Superior temporal gyrus (tissue), 1 donor: ENCODE results near the gene MPV17L2.
"Not testable (repeated sequence)": the region's sequence is repeated elsewhere in the genome, so short reads cannot be mapped to it uniquely, and the experiment has no call there.

Experiments
- DNase-seq: peaks from one replicate; pipeline ENCODE4 v3.0.0-alpha.2; 2016; ENCODE audit errors: extremely low spot score

Gene MPV17L2

DNA sequence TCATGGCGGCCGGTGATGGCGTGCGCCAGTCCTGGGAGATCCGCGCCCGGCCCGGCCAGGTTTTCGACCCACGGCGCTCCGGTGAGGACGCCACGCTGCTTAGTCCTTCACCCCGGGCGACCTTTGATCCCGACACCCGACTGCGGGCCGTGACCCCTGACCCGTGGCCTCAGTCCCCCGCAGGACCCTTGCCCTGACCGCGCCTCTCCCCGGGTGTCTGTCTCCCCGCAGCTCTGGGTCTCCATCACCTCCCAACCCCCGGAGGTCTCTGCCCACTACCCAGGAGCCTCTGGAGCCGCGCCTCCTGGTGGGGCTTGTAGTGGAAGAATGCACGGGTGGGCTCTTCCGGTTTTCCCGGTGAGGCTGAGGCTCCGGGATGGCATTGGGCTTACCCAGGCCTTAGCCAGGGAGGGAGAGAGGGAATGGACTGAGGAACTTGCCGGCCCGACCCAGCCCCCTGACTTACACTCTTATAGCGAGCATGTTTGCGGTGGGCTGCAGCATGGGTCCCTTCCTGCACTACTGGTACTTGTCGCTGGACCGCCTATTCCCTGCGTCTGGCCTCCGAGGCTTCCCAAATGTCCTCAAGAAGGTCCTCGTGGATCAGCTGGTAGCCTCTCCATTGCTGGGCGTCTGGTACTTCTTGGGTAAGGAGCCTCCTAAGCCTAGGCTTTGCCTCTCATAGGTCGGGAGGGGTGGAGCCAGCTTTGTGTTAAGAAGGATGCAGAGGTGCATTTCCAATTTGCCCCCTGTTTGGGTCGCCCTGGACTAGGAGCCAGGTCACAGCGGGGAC, 566 bp downstream of the MPV17L2 start:
- DNase-seq = no peak

DNA sequence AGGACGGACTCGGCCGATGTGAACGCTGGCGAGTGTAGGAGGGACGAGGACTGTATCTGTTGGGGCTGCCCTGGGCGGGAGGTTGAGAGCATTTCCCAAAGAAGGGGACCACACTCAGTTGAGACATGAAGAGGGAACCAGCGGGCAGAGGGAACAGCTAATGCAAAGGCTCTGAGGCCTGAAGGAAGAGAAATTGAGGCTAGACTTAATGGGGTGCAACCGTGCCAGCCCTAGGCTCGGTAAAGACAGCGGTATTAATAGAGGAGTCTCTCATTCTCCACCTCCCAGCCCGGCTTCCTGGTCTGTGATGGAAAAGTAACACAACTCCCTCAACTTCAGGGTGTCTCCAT, 1.1 kb downstream of the MPV17L2 start:
- DNase-seq = no peak

DNA sequence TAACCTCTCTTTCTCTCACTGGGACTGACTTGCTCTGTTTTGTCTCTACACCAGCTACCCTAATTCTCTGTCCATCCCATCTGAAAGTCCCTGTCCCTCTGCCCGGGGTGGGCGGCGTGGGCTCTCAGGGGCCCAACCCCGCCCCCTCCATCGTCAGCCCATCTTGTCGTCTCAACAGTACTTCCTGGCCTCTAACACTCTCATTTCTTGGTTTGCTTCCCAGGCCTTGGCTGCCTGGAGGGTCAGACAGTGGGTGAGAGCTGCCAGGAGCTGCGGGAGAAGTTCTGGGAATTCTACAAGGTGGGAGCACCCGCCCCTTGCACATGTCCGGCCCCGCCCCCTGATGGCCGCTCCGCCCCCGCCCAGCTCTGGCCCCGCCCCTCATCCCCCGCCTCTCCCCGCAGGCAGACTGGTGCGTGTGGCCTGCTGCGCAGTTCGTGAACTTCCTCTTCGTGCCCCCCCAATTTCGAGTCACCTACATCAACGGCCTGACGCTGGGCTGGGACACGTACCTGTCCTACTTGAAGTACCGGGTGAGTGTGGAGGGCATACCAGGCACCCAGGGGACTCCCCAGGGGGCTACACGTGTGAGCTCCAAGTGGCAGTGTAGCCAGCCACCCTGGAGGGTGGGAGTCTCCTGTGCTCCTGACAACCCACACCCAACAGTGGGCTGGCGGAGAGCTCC, 1.7 kb downstream of the MPV17L2 start:
- DNase-seq = no peak

DNA sequence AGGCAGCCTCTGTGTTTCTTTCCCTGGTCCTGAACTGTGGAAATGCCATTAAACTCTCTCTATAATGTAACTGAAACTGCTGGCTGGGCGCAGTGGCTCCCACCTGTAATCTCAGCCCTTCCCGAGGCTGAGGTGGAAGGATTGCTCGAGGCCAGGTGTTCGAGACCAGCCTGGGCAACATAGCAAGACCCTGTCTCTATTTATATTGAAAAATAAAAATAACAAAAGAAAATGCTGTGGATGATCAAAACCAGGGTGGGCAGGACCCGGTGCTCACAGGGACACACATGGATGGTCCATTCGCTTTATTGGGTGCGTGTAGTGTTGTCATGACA, 3.5 kb downstream of the MPV17L2 start:
- no peak for DNase-seq

DNA sequence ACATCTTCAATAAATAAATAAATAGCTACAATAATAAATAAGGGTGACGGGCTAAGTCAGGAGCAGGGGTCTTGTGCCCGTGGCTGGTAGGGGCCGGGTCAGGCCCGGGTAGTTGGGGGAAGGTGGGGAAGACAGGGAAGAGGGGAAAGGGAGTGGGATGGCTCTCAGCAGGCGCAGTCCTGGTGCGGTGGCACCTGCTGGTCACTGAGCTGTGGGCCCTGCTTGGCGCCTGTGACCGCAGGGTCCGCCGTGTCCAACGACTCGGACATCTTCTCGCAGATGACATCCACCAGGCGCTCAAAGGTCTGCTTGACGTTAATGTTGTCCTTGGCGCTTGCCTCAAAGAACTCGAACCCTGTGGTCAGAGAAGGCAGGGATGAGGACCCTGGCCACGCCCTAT, 4.3 kb downstream of the MPV17L2 start:
- DNase-seq = no peak

DNA sequence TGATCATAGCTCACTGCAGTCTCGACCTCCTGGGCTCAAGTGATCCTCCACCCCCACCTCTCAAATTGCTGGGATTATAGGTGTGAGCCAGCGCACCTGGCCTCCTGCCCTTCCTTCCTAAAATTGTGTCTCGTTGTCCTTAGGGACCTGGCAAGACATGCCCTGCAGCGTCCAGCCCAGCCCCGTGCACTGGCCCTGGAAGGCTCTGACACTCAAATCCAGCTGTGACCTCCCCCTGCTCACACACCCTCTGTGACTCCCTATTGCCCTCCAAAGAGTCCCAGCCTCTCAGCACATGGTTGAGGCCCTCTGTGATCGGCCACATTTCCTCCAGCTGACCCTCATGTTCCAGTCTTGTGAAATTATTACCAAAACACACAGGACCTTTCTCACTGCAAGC, 4.9 kb downstream of the MPV17L2 start:
- DNase-seq = no peak

DNA sequence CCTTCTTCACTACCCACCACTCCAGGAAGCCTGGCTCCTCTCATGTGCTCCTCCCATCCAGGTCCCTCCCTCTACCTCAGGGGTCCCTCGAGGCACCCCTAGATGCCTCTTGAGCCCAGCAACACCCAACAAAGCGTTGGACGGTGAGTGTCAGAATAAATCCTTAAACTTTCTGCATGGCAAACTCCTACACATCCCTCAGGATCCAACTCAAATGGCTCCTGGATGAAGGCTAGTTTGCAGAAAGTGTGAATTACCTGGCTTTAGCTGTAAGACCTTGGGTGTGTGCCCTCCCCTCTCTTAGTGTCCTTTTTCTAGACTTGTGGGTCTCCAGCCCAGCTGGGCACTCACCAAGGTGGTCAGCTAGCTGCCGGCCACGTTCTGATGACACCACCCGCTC, 5.4 kb downstream of the MPV17L2 start:
- no peak for DNase-seq

DNA sequence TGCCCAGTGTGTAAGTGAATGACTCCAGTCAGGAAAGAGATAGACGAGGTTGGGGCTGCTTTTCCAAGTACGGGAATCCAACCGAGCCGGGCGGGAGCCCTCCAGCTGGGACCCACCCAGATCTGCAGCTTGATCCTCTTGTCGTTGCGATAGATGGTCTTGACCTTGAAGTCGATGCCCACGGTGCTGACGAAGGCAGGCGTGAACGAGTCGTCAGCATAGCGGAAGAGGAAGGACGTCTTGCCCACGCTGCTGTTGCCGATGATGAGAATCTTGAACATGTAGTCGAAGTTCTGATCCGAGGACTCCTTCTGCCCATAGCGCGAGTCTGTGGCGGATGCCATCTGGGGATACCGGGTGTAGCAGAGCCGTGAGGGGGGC, 9.4 kb downstream of the MPV17L2 start:
- DNase-seq = no peak

DNA sequence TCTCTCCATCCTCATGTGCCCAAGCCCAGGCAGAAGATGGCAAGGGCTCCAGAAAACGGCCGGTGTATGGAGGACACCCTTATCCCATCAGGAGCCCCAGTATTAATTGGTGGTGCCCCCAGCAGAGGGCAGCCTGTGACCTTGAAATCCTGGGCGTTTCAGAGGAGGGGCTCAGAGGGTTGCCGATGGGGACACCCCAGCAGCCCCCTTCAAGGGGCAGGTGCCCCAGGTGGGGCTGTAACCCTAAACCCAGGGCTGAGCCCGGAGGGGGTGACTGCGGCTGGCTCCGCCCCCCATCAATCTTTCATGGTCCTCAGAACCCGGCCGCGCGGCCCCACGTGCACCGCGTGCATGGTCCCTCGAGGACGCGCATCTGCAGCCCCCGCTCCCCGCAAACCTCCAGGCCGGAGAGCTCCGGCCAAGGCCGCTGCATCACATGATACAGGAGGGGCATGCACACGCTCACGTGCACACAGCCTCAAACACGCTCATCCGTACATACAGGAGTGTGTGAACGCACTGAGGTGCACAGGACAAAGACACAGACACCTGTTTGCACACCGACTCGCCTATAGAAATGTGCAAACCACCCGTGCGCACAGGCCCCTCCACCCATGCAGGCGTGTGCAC, 9.9 kb downstream of the MPV17L2 start:
- DNase-seq = peak; percentile 47

DNA sequence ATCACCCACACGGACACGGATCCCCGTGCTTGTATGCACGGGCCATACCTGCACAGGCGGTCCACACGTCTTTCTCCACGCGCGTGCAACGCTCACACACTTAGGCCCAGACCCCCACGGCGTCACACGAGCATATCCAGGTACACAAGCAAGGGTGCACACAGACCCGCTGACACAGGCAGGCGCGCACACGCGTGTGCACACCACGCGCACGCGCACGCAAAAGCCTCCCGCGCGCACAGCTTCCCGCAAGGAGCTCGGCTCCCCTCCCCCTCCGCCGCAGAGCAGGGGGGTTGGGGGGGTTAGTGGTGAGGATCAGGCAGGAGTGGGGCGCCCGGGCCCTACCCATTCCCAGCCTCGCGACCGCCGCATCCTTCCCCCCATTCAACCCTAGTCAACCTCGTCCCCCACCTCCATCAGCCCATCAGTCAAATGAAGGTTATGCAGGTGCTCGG, 10.4 kb downstream of the MPV17L2 start:
- DNase-seq = peak; percentile 53

DNA sequence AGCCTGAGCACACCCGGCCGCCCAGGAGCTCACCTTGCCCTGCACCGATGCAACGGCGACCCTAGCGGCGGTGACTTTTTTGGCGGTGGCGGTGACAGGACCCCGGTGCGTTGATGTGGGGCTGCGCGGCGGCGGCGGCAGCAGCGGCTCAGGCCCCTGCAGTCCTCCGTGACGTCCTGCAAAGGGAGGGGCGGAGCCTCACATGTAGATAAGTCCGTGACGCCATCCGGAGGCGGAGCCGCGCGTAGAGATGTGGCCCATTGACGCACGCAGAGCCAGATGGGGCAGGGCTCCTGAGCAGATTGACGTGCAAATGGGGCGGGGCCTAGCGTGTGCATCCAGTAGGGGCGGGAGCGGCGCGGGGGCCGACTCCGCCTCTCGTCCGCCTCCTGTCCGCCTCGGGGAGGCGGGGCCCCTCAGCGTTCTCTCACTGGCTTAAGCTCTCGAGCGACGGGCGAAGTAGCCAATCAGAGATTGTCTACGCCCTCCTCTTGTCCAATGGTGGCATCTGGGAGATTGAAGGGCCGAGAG, 10.9 kb downstream of the MPV17L2 start, which contains the start of gene RAB3A:
Gene RAB3A, minus strand, starts transcription at position 180 of the 531 bp plus-strand sequence. CDS start 1,302 bp downstream, outside the sequence.
- peak; percentile 100 for DNase-seq

DNA sequence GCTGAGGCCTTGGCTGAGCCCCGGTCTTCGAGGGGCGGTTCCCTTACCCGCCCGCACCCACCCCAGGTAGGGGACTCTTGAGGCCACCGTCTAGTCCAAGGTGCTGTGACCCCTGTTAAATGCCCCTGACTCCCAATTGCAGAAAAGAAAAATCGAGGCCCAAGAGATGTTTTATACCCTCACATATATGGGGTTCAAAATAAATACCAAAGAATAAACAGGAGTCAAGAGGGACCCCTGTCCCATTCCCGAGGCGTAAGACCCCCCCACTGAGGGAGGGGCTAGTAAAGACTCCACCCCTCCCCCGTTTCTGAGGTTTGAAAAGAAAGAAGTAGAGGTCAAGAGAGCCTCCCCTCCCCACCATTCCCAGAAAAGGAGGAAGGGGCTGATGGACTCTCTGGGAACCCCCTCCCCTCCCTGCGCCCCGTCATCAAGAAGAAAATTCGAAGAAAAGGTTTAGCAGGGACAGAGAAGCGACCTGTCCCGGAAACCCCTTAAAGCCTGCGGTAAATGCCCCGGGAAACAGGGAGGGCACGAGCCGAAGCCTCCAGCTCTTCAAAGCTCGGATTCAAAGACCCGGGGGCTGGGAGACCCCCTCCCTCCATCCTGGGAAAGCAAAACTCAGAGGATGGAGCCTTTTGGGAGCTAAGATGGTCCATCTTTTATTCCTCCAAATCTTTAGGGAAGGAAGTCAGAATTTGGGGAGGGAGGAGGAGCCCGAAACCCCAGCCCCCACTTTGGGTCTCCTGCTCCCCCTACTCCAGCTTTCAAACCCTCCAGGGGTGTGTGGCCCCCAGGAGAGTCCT, 11.6 kb downstream of the MPV17L2 start:
- peak; percentile 51 for DNase-seq

DNA sequence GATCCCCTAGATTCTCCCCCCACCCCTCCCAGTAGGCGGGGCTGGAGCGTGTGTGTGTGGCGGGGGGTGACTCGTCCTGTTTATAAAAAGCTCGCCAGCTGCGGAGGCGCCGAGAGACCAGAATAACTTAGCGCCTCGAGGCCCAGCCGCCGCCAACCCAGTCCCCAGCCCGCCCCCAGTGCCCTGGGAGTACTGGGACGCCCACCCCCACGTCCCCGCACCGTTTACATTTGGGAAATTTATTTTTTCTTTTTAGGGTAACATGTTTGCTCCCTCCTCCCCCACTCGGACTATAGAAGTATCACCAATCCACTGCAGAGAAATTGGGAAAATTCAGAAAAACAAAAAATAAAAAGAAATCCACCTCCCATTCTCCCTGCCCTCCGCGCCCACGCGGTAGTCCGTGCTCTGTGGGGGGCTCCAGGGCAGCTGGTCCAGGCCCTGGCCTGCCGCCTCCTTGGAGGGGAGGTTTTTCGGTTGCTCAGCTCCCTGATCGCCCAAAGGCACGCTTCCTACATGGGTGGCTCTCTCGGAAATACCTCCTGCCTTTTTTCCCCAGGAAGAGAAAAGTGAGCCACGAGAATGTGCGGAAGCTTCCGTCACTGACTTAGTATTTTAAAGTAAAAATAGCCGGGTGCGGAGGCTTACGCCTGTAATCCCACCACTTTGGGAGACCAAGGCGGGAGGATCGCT, 12.3 kb downstream of the MPV17L2 start:
- DNase-seq = peak; percentile 78

DNA sequence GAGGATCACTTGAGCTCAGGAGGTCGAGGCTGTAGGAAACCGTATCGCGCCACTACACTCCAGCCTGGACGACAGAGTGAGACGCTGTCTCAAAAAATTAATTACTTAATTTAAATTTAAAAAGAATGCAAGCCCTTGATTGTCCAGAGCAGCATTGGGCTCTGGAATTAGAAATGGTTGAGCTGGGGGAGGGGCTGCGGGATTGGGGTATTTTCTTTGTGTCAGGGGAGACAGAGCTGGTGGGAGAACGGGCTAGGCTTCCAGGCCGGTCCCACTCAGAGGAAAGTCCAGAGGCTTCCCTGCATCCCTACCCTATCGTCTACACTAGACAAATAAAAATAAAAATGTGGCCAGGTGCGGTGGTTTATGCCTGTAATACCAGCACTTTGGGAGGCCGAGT, 13.0 kb downstream of the MPV17L2 start:
- no peak for DNase-seq

DNA sequence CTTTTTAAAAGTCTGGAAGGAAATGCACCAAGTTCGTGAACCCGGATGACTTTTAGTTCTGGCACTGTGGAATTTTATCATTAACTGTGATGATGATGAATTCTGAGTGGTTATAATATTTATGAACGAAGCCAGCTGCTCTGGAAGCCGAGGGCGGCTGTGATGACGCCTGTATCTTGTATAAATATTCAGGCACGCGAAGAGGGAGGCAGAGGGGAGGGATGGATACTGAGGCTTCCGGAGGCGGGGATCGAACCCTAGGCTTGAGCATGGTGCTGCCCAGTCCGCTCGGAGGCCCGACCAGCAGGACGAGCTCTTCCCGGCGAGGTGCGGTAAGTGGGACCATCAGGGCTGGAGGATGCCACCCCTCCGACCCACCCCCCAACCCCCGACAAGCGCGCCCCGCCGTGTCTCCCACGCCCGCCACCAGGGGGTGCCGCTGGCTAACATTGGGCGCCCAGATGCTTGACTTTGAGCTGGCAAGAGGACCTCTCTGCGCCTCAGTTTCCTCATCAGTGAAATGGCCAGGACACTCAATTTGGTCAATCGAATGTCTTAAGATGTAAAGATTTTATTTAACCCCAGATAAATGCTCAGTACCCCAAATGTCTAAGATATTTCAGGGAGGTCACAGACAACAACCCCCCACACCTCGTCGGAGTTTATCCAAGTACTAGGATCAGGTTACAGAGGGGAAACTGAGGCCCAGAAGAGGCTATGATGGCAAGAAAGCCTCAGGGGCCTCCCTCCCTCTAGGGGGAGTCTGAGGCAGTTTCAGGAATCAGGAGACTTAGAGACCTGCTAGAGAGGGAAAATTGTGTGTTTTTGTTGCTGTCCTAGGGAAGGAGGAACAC, 15.3 kb downstream of the MPV17L2 start:
- DNase-seq = no peak

DNA sequence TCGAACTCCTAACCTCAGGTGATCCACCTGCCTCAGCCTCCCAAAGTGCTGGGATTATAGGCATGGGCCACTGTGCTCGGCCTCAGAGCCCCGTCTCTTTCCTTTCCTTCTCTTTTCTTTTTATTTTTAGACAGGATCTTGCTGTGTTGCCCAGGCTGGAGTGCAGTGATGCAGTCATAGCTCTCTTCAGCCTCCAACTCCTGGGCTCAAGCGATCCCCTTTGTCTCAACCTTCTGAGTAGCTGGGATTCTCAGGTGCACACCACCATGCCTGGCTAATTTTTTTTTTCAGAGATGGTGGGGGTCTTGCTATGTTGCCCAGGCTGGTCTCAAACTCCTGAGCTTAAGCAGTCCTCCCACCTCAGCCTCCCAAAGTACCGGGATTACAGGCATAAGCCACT, 16.9 kb downstream of the MPV17L2 start:
- not testable (repeated sequence) for DNase-seq

DNA sequence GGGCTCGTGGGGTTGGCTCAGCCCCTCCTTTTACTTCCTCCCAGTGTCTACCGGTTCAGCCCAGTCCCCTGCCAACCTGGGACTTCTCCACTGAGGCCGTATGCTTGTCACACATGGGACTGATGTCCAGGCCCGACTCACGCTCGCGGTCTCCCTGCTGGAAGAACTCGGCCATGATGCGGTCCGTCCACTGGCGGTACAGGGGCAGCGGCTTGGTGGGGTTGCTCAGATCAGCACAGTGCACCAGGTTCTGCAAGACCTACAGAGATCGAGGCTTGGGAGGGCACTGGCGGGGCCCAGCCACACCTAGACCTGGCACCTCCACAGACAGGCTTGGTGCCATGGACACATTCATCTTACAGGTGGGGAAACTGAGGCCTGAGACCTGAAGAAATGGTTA, 18.7 kb downstream of the MPV17L2 start:
- DNase-seq = no peak

DNA sequence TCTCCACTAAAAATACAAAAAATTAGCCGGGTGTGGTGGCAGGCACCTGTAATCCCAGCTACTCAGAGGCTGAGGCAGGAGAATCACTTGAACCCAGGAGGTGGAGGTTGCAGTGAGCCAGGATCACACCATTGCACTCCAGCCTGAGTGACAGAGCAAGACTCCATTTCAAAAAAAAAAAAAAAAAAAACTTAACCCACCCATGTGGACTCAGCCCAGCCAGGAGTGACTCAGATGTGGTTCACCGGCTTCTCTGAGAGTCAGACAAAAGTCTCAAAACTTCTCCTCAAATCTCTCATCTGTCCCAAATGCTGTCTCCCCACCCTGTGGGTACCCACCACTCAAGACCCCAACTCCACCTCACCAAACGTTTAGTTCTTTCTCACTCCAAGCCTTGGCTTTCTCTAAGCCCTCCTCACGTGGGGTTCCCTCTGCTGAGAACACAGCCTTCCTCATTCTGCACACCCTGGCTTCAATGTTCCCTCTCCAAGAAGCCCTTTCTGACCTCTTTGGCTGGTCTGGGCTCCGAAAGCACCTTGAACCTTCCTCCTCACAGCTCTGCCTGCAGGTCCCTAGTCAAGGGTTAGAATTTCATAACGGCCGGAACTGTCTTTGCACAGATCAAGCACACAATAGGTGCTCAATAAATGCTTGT, 21.9 kb downstream of the MPV17L2 start:
- DNase-seq = no peak

DNA sequence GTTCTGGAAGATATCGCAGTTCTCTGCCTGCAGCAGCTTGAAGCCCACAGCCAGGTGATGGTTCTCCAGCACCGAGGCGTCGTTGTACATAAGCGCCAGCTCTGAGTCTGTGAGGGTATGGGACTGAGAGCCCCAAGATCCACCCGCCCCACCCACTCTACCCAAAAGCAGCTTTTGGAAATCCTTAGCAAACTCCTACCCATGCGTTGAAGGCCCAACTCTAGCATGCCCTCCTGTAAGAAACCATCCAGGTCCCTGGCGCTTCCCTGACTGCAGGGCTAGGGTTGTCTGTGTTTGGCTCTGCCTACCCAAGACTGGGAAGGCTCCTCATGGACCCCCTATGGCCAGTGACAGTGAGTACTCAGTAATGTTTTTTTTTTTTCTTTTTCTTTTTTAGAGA, 23.8 kb downstream of the MPV17L2 start:
- no peak for DNase-seq

DNA sequence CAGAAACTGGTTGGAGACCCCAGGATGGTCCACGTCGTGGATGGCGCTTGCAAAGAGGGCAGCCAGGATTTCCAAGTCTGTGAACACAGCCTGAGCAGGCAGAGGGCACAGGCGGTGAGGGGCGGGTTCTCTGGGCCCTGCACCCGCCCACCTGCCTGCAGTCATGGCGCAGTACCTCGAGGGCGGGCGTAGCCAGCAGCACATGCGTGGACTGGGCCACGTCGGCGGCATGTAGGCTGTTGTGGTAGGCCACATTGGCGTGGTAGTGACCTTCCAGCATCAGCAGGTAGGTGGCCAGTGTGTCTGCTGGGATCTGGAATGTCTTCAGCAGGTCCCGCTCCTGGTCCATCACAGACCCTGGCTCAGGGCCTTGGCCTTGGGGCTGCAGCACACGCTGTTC, 25.1 kb downstream of the MPV17L2 start:
- no peak for DNase-seq
